SK-N-SH (cell line): ENCODE data around the gene ZC3H12A. TPM values are rescaled to one million over a fixed set of nuclear protein-coding genes. Genes with fewer than 3 reads are reported as not detected.

Experiments
- CTCF ChIA-PET: fragments of 300-600, 350-600 bp; formaldehyde crosslinking; extraction: SDS; loops from one replicate; lab custom pipeline; 2021; lab: Yijun Ruan, JAX
- POLR2A ChIA-PET: fragments of 350-600 bp; sonication (Branson Sonifier 250); formaldehyde crosslinking; extraction: SDS; loops from one replicate; lab custom pipeline; 2020; ENCODE audit warnings: antibody characterized with exemption, inconsistent platforms; lab: Yijun Ruan, JAX
- DNase-seq: peaks from one replicate; pipeline ENCODE4 v3.0.0; 2012
- H2AFZ ChIP-seq: fragments of 200-600 bp; sonication (generic); 2 replicates; pipeline ENCODE4 v1.8.1; 2016; ENCODE audit warnings: antibody characterized with exemption, mild to moderate bottlenecking, low read depth
- H3F3A ChIP-seq: fragments of 200-600 bp; sonication (generic); replicated peaks from 2 replicates; pipeline ENCODE3; 2016; ENCODE audit warnings: antibody characterized with exemption, mild to moderate bottlenecking; ENCODE audit not compliant: insufficient read depth
- H3K27ac ChIP-seq, 2 experiments: fragments of 200-500 bp in 1 of 2; fragments of 200-600 bp in 1 of 2; sonication (Bioruptor generic) in 1 of 2; sonication (generic), shearing (Covaris generic) in 1 of 2; 2 replicates each; pipeline versions ENCODE4 v1.5.1 to v1.6.1; 2014 to 2016; ENCODE audit warnings: low read depth in 2 of 2, inconsistent platforms in 1 of 2, low read length in 1 of 2, mild to moderate bottlenecking in 1 of 2, mixed read lengths in 1 of 2
- H3K27me3 ChIP-seq: fragments of 200-600 bp; sonication (generic), shearing (Covaris generic); 2 replicates; pipeline ENCODE4 v1.6.1; 2016; ENCODE audit warnings: mixed run types; ENCODE audit not compliant: insufficient read depth
- H3K36me3 ChIP-seq, 2 experiments: fragments of 200-500 bp in 1 of 2; fragments of 200-600 bp in 1 of 2; sonication (Bioruptor generic) in 1 of 2; sonication (generic) in 1 of 2; replicated peaks in 1 of 2; 2 replicates each; pipeline versions ENCODE3 to v1.5.1; 2014 to 2016; ENCODE audit warnings: low read length in 1 of 2, mild to moderate bottlenecking in 1 of 2; ENCODE audit not compliant: insufficient read depth in 2 of 2, control insufficient read depth in 1 of 2
- H3K4me1 ChIP-seq, 2 experiments: fragments of 200-500 bp in 1 of 2; fragments of 200-600 bp in 1 of 2; sonication (Bioruptor generic) in 1 of 2; sonication (generic), shearing (Covaris generic) in 1 of 2; 2 replicates each; pipeline versions ENCODE4 v1.5.1 to v1.6.1; 2014 to 2016; ENCODE audit warnings: low read depth in 1 of 2, low read length in 1 of 2, mixed run types in 1 of 2; ENCODE audit not compliant: insufficient read depth in 2 of 2, control insufficient read depth in 1 of 2
- H3K4me2 ChIP-seq: fragments of 200-600 bp; sonication (generic), shearing (Covaris generic); 2 replicates; pipeline ENCODE4 v1.6.1; 2017; ENCODE audit warnings: mixed run types
- H3K4me3 ChIP-seq, 2 experiments: fragments of 200-500 bp in 1 of 2; fragments of 200-600 bp in 1 of 2; sonication (Bioruptor generic) in 1 of 2; sonication (generic), shearing (Covaris generic) in 1 of 2; 2 replicates each; pipeline versions ENCODE4 v1.5.1 to v1.8.1; 2014 to 2016; ENCODE audit warnings: low read depth in 2 of 2, inconsistent platforms in 1 of 2, low read length in 1 of 2, mild to moderate bottlenecking in 1 of 2, mixed read lengths in 1 of 2, moderate library complexity in 1 of 2
- H3K79me2 ChIP-seq: fragments of 200-600 bp; sonication (generic); 2 replicates; pipeline ENCODE4 v1.8.1; 2017; ENCODE audit warnings: mild to moderate bottlenecking; ENCODE audit not compliant: insufficient read depth
- H3K9ac ChIP-seq: fragments of 200-600 bp; sonication (generic); 2 replicates; pipeline ENCODE4 v1.6.1; 2017; ENCODE audit warnings: mixed run types
- H3K9me2 ChIP-seq: fragments of 200-600 bp; sonication (generic); 2 replicates; pipeline ENCODE4 v1.6.1; 2017; ENCODE audit warnings: mixed run types
- H3K9me3 ChIP-seq: fragments of 200-600 bp; sonication (generic); 2 replicates; pipeline ENCODE4 v1.6.1; 2017; ENCODE audit warnings: mixed run types, mild to moderate bottlenecking, moderate library complexity
- H4K20me1 ChIP-seq: fragments of 200-600 bp; sonication (generic); 2 replicates; pipeline ENCODE4 v1.6.1; 2017; ENCODE audit warnings: mild to moderate bottlenecking, mixed run types; ENCODE audit not compliant: insufficient read depth
- CTCF ChIP-seq: fragments of 200-600 bp; sonication (generic); IDR thresholded peaks from 2 replicates; pipeline ENCODE4 v1.6.1; 2017; ENCODE audit warnings: antibody characterized with exemption, mild to moderate bottlenecking, moderate library complexity
- ELF1 ChIP-seq: IDR thresholded peaks from 2 replicates; pipeline ENCODE4 v1.4.0; 2012
- EZH2phosphoT487 ChIP-seq: fragments of 200-600 bp; sonication (generic); IDR thresholded peaks from 2 replicates; pipeline ENCODE4 v1.6.1; 2017; ENCODE audit warnings: low read depth, mixed run types, mild to moderate bottlenecking, antibody characterized with exemption, moderate library complexity, borderline replicate concordance
- FOSL2 ChIP-seq: IDR thresholded peaks from 2 replicates; pipeline ENCODE4 v1.4.0; 2012; ENCODE audit warnings: low read depth, mild to moderate bottlenecking, moderate library complexity, borderline replicate concordance
- FOXJ3 ChIP-seq: sonication (generic); formaldehyde crosslinking; IDR thresholded peaks from 2 replicates; pipeline ENCODE4 v1.5.1; 2020; ENCODE audit warnings: mild to moderate bottlenecking, missing genetic modification reagents
- FOXM1 ChIP-seq: IDR thresholded peaks from 2 replicates; pipeline ENCODE4 v1.4.0; 2012; ENCODE audit warnings: low read depth, mild to moderate bottlenecking
- GATA2 ChIP-seq: sonication (generic); formaldehyde crosslinking; IDR thresholded peaks from 2 replicates; pipeline ENCODE4 v1.5.0; 2020; ENCODE audit warnings: mild to moderate bottlenecking, missing genetic modification reagents
- JUND ChIP-seq: IDR thresholded peaks from 2 replicates; pipeline ENCODE4 v1.4.0; 2012
- MAX ChIP-seq: IDR thresholded peaks from 2 replicates; pipeline ENCODE4 v1.4.0; 2012; ENCODE audit warnings: low read depth
- MXI1 ChIP-seq: IDR thresholded peaks from 2 replicates; pipeline ENCODE4 v1.6.1; 2012; ENCODE audit warnings: mild to moderate bottlenecking, low read depth, low read length, improper control_type of control experiment
- NFIC ChIP-seq: IDR thresholded peaks from 2 replicates; pipeline ENCODE4 v1.4.0; 2012; ENCODE audit warnings: borderline replicate concordance
- PBX3 ChIP-seq: IDR thresholded peaks from 2 replicates; pipeline ENCODE4; 2012
- RFX5 ChIP-seq: IDR thresholded peaks from 2 replicates; pipeline ENCODE4 v1.6.1; 2012; ENCODE audit warnings: mild to moderate bottlenecking, improper control_type of control experiment, low read length
- SIN3A ChIP-seq: IDR thresholded peaks from 2 replicates; pipeline ENCODE4 v1.6.1; 2012; ENCODE audit warnings: low read depth, mild to moderate bottlenecking, low read length, moderate library complexity, borderline replicate concordance
- TCF12 ChIP-seq: IDR thresholded peaks from 2 replicates; pipeline ENCODE4 v1.4.0; 2012
- USF2 ChIP-seq: fragments of 150-350 bp; IDR thresholded peaks from 2 replicates; pipeline ENCODE4 v1.6.1; 2017; ENCODE audit warnings: antibody characterized with exemption, low read length, low read depth, borderline replicate concordance
- WGBS: methylation state at CpG from one replicate; pipeline ENCODE4 v1.1.6; 2017; ENCODE audit warnings: low lambda C conversion rate; 5-methylcytosine and 5-hydroxymethylcytosine counted together
- polyA plus RNA-seq, 3 experiments: library from polyadenylated mRNA; depleted of rRNA; stranded (reverse); fragments of >200 nt; gene quantifications; 2 replicates each; pipeline ENCODE4 v1.2.3, GENCODE V29; 2012

The ZC3H12A gene
- polyA plus RNA-seq, 1 of the 3 experiments (the other 2 are of a cell fraction): 8.9 TPM

- Histone ChIP-seq H3K4me1 (peaks cover 9 to 19% of the 10 kb centered on the region in 2 experiments), H4K20me1 (no peaks in the 10 kb centered on the region), H3K9me3 (no peaks in the 10 kb centered on the region), H3K4me3 (no peak overlapping the region), H3K27me3 (no peaks in the 10 kb centered on the region), H3F3A (peaks cover 33% of the 10 kb centered on the region), H3K9ac (peak overlapping the region; percentile 30; the same call in 1 of the 2 replicates), H2AFZ (no peak overlapping the region), H3K36me3 (peaks cover 20 to 49% of the 10 kb centered on the region in 2 experiments), H3K27ac (peak overlapping the region; percentile 56 to 70), H3K79me2 (peaks cover 33% of the 10 kb centered on the region), H3K9me2 (no peaks in the 10 kb centered on the region), H3K4me2 (peak overlapping the region; percentile 27; the same call in 1 of the 2 replicates)
- POLR2A ChIA-PET: interaction anchor here (1.2 to 1.9 kb wide), 2 partner anchors 16 to 267 kb away, joined by 3 to 5 read pairs; partner anchors contain the start of gene MEAF6
- TF ChIP-seq PBX3 (no peak; the same call in 1 of the 2 replicates), NFIC (peak; percentile 67), MXI1 (0 out of 2 replicates have a peak, but pooled peaks have one; percentile 41), EZH2phosphoT487 (no peak), JUND (peak; percentile 28; the same call in 1 of the 2 replicates), FOXJ3 (no peak), MAX (peak; percentile 36; the same call in 1 of the 2 replicates), ELF1 (no peak), GATA2 (0 out of 2 replicates have a peak, but pooled peaks have one; percentile 18), FOSL2 (peak; percentile 52; the same call in 1 of the 2 replicates), RFX5 (no peak), USF2 (no peak), SIN3A (no peak), FOXM1 (no peak), CTCF (no peak), TCF12 (peak; percentile 32; the same call in 1 of the 2 replicates)
- CTCF ChIA-PET: interaction anchor here (0.8 to 21.1 kb wide), 10 partner anchors 10 to 105 kb away, joined by 3 to 481 read pairs (median 8); partner anchors contain the start of gene MEAF6
- peak; percentile 53 for DNase-seq
- WGBS: 63% methylated on average over 4 of the region's 4 CpGs
Observed at GRCh38 chr1:37498872-37499617, 24.7 kb downstream of the ZC3H12A start.
